NCI-H446 treated with DMSO at 0.1 percent for 48 hours (cell line): ENCODE data around the gene KIAA0825.

Experiments used
- DNase-seq: peaks from one replicate; lab custom pipeline; 2025; lab: John Stamatoyannopoulos, UW

Gene KIAA0825

GRCh38 chr5:94618493-94619328, at the start of gene KIAA0825, which contains the start of gene SLF1:
Gene KIAA0825 (minus strand): TSS chr5:94618604. CDS start chr5:94537126, 81,478 bp downstream.
Gene SLF1 (plus strand): TSS chr5:94618669. CDS start chr5:94628811, 10,142 bp downstream.
- DNase-seq = peak; percentile 72

GRCh38 chr5:94667937-94668336, 49.5 kb upstream of the KIAA0825 start:
- no peak for DNase-seq

- DNase-seq = no peak
These were observed 42.7 kb upstream of the KIAA0825 start for GRCh38 chr5:94661086-94661485.

GRCh38 chr5:94660506-94660905, 42.1 kb upstream of the KIAA0825 start:
- no peak for DNase-seq

GRCh38 chr5:94658272-94658671, 39.9 kb upstream of the KIAA0825 start:
- no peak for DNase-seq

- DNase-seq = no peak
These were observed 31.5 kb upstream of the KIAA0825 start for GRCh38 chr5:94649874-94650273.

GRCh38 chr5:94646758-94647157, 28.4 kb upstream of the KIAA0825 start:
- DNase-seq = no peak

- DNase-seq = no peak
These were observed 26.6 kb upstream of the KIAA0825 start for GRCh38 chr5:94645053-94645452.

- DNase-seq = no peak
These were observed 21.8 kb upstream of the KIAA0825 start for GRCh38 chr5:94640176-94640575.

- DNase-seq = no peak
These were observed 13.6 kb upstream of the KIAA0825 start for GRCh38 chr5:94632024-94632423.

- no peak for DNase-seq
These were observed 8.8 kb upstream of the KIAA0825 start for GRCh38 chr5:94627191-94627590.

- DNase-seq = no peak
These were observed 5.5 kb upstream of the KIAA0825 start for GRCh38 chr5:94623877-94624276.

GRCh38 chr5:94623011-94623410, 4.6 kb upstream of the KIAA0825 start:
- DNase-seq = no peak

GRCh38 chr5:94621763-94622162, 3.4 kb upstream of the KIAA0825 start:
- no peak for DNase-seq

GRCh38 chr5:94620256-94620655, 1.9 kb upstream of the KIAA0825 start:
- DNase-seq = no peak

GRCh38 chr5:94618029-94618492, 343 bp downstream of the KIAA0825 start:
- DNase-seq = no peak

- DNase-seq = no peak
These were observed 2.5 kb downstream of the KIAA0825 start for GRCh38 chr5:94615862-94616261.

GRCh38 chr5:94614156-94614805, 4.1 kb downstream of the KIAA0825 start:
- no peak for DNase-seq

- peak; percentile 4 for DNase-seq
These were observed 4.8 kb downstream of the KIAA0825 start for GRCh38 chr5:94613583-94613982.

- DNase-seq = no peak
These were observed 23.0 kb downstream of the KIAA0825 start for GRCh38 chr5:94595281-94595840.

- no peak for DNase-seq
These were observed 40.7 kb downstream of the KIAA0825 start for GRCh38 chr5:94577466-94578245.

- DNase-seq = no peak
These were observed 43.2 kb downstream of the KIAA0825 start for GRCh38 chr5:94575196-94575595.
